Right ventricle myocardium inferior (tissue), 1 donor: Measurements from ENCODE around the gene IGF1R. TPM values are rescaled to one million over a fixed set of nuclear protein-coding genes. Genes with fewer than 3 reads are reported as not detected.

ENCODE experiments used
- ATAC-seq: fragments of 200-7000 bp; cut with Tn5 transposase; one replicate; pipeline ENCODE4 v1.9.1; 2020; ENCODE audit warnings: mild to moderate bottlenecking, moderate library complexity
- DNase-seq: peaks from one replicate; pipeline ENCODE4 v3.0.0; 2021; ENCODE audit errors: missing footprints
- intact Hi-C: fragments of 100-400 bp; cut with DNase I; formaldehyde crosslinking; loops from one replicate; pipeline ENCODE4 v1.11.0; 2022
- total RNA-seq: library from RNA; stranded (reverse); fragmentation: NEBNext Ultra II Directional; extraction: Animal tissue kit (Norgen Biotek cat#: 25700); gene quantifications from one replicate; pipeline ENCODE4 v1.2.1, GENCODE V29; 2021
- donor health status: DM: no; HTN: yes; CAD: no; lungs with severe emphysema.

The IGF1R gene
- total RNA-seq, 1 donor from 2014 or later, result 26.3 TPM

GRCh38 chr15:98690272-98690950 lies 42.1 kb downstream of the IGF1R start:
- DNase-seq (no peak), ATAC-seq (no peak)
- intact Hi-C loops, result no loop called here

GRCh38 chr15:98692213-98692612 lies 43.9 kb downstream of the IGF1R start:
- intact Hi-C loops, result no loop called here
- ATAC-seq (no peak), DNase-seq (no peak)

GRCh38 chr15:98694161-98694560 lies 45.8 kb downstream of the IGF1R start:
- ATAC-seq (no peak), DNase-seq (no peak)
- intact Hi-C loops, result no loop called here

- intact Hi-C loops, result no loop called here
- no peak for DNase-seq
- no peak for ATAC-seq
These were observed 50.5 kb downstream of the IGF1R start for GRCh38 chr15:98698792-98699191.

- intact Hi-C loops, result no loop called here
- DNase-seq (no peak), ATAC-seq (no peak)
These were observed 51.5 kb downstream of the IGF1R start for GRCh38 chr15:98699591-98700424.

- intact Hi-C loops, result no loop called here
- DNase-seq, result no peak
- ATAC-seq, result no peak
These were observed 52.2 kb downstream of the IGF1R start for GRCh38 chr15:98700519-98700918.

- ATAC-seq (no peak), DNase-seq (no peak)
- intact Hi-C loops, result no loop called here
These were observed 54.9 kb downstream of the IGF1R start for GRCh38 chr15:98703126-98703685.

GRCh38 chr15:98705070-98705469 lies 56.7 kb downstream of the IGF1R start:
- ATAC-seq (peak; percentile 44), DNase-seq (no peak)
- intact Hi-C loops, result no loop called here

GRCh38 chr15:98706387-98706786 lies 58.0 kb downstream of the IGF1R start:
- intact Hi-C loops, result no loop called here
- DNase-seq (no peak), ATAC-seq (no peak)

- intact Hi-C loops, result no loop called here
- no peak for ATAC-seq
- no peak for DNase-seq
These were observed 58.6 kb downstream of the IGF1R start for GRCh38 chr15:98706986-98707385.

GRCh38 chr15:98708037-98708590 lies 59.8 kb downstream of the IGF1R start:
- intact Hi-C loops, result no loop called here
- ATAC-seq (peak; percentile 38), DNase-seq (no peak)

- intact Hi-C loops, result no loop called here
- no peak for DNase-seq
- ATAC-seq, result no peak
These were observed 63.5 kb downstream of the IGF1R start for GRCh38 chr15:98711810-98712209.

- intact Hi-C loops, result no loop called here
- no peak for ATAC-seq
- no peak for DNase-seq
These were observed 64.7 kb downstream of the IGF1R start for GRCh38 chr15:98712845-98713584.

- intact Hi-C loops, result no loop called here
- ATAC-seq (no peak), DNase-seq (no peak)
These were observed 65.3 kb downstream of the IGF1R start for GRCh38 chr15:98713585-98714001.

- intact Hi-C loops, result no loop called here
- peak; percentile 77 for ATAC-seq
- no peak for DNase-seq
These were observed 66.6 kb downstream of the IGF1R start for GRCh38 chr15:98714922-98715321.

GRCh38 chr15:98715401-98715800 lies 67.1 kb downstream of the IGF1R start:
- no peak for DNase-seq
- peak; percentile 69 for ATAC-seq
- intact Hi-C loops, result no loop called here

GRCh38 chr15:98715890-98716443 lies 67.6 kb downstream of the IGF1R start:
- ATAC-seq, result no peak
- DNase-seq, result no peak
- intact Hi-C loops, result no loop called here

- DNase-seq (no peak), ATAC-seq (no peak)
- intact Hi-C loops, result no loop called here
These were observed 69.0 kb downstream of the IGF1R start for GRCh38 chr15:98717371-98717770.

- intact Hi-C loops, result no loop called here
- DNase-seq, result no peak
- no peak for ATAC-seq
These were observed 69.6 kb downstream of the IGF1R start for GRCh38 chr15:98717942-98718341.
